Measurements from ENCODE around the gene WDR19. TPM values are rescaled to one million over a fixed set of nuclear protein-coding genes. Genes with fewer than 3 reads are reported as not detected.

WDR19 gene
- total and polyA plus RNA-seq, 2 donors from 2014 or later, result 21.4 to 42.5 TPM

GRCh38 chr4:39330353-39330752, 148.0 kb downstream of the WDR19 start:
- no peak for FAIRE-seq
- no peaks in the 10 kb centered on the region for H3K4me1 ChIP-seq (ENCODE audit: control insufficient read depth in 2 of 3, insufficient read depth in 2 of 3, low read depth in 1 of 3, low read length in 3 of 3)
- no peak overlapping the region for H3K9ac ChIP-seq (ENCODE audit: low read length in 3 of 3)
- H3K36me3 ChIP-seq (ENCODE audit: control insufficient read depth in 2 of 3, insufficient read depth in 3 of 3, low read length in 3 of 3), result peaks cover 0 to 3% (median 2%) of the 10 kb centered on the region in 3 donors
- intact Hi-C loops (cut with DNase I), result no loop called here
- no peak for DNase-seq
- no peak overlapping the region for H3K27ac ChIP-seq (ENCODE audit: low read depth in 2 of 2, low read length in 2 of 2)
- H3K4me3 ChIP-seq (ENCODE audit: low read length in 3 of 3), result no peak overlapping the region
- TF ChIP-seq CTCF (IDR thresholded peaks at IDR 0.05; ENCODE audit: borderline replicate concordance, extremely low read depth, insufficient read depth), result no peak
- H3K27me3 ChIP-seq (ENCODE audit: control insufficient read depth, insufficient read depth, low read length), result no peaks in the 10 kb centered on the region
- H3K9me3 ChIP-seq (ENCODE audit: control insufficient read depth in 2 of 3, insufficient read depth in 1 of 3, low read length in 3 of 3), result no peaks in the 10 kb centered on the region

GRCh38 chr4:39331191-39331590, 148.9 kb downstream of the WDR19 start:
- Histone ChIP-seq H3K27me3 (ENCODE audit: control insufficient read depth, insufficient read depth, low read length) (no peaks in the 10 kb centered on the region), H3K4me3 (ENCODE audit: low read length in 3 of 3) (no peak overlapping the region), H3K9me3 (ENCODE audit: control insufficient read depth in 2 of 3, insufficient read depth in 1 of 3, low read length in 3 of 3) (no peaks in the 10 kb centered on the region), H3K27ac (ENCODE audit: low read depth in 2 of 2, low read length in 2 of 2) (no peak overlapping the region), H3K4me1 (ENCODE audit: control insufficient read depth in 2 of 3, insufficient read depth in 2 of 3, low read depth in 1 of 3, low read length in 3 of 3) (no peaks in the 10 kb centered on the region), H3K9ac (ENCODE audit: low read length in 3 of 3) (no peak overlapping the region), H3K36me3 (ENCODE audit: control insufficient read depth in 2 of 3, insufficient read depth in 3 of 3, low read length in 3 of 3) (no peaks in the 10 kb centered on the region)
- intact Hi-C loops (cut with DNase I), result no loop called here
- FAIRE-seq, result no peak
- DNase-seq, result no peak
- TF ChIP-seq CTCF (IDR thresholded peaks at IDR 0.05; ENCODE audit: borderline replicate concordance, extremely low read depth, insufficient read depth), result no peak

Other genes with a start within 250 kb of the WDR19 start
- 3.5 TPM for gene TMEM156, start 150.1 kb upstream of the WDR19 start, total RNA-seq
- 1.8 TPM for gene TMEM156, start 150.1 kb upstream of the WDR19 start, polyA plus RNA-seq (ENCODE audit: insufficient read depth, low read depth, low replicate concordance)
- 47.8 TPM for gene KLHL5, start 120.3 kb upstream of the WDR19 start, total RNA-seq
- 12.2 TPM for gene KLHL5, start 120.3 kb upstream of the WDR19 start, polyA plus RNA-seq (ENCODE audit: insufficient read depth, low read depth, low replicate concordance)
- gene RFC1, start 183.8 kb downstream of the WDR19 start, total RNA-seq, result 38.4 TPM
- 14.5 TPM for gene RFC1, start 183.8 kb downstream of the WDR19 start, polyA plus RNA-seq (ENCODE audit: insufficient read depth, low read depth, low replicate concordance)
- gene KLB, start 224.4 kb downstream of the WDR19 start, total RNA-seq, result not detected
- gene KLB, start 224.4 kb downstream of the WDR19 start, polyA plus RNA-seq (ENCODE audit: insufficient read depth, low read depth, low replicate concordance), result 0.41 TPM